Measurements from ENCODE around the gene CDK19. TPM values are rescaled to one million over a fixed set of nuclear protein-coding genes. Genes with fewer than 3 reads are reported as not detected.
A peak's percentile ranks its signal among the peaks of the same experiment; 100 is the strongest.

Gene CDK19
- total RNA-seq, 2 donors from 2014 or later, result 8.7 to 14.3 TPM

DNA sequence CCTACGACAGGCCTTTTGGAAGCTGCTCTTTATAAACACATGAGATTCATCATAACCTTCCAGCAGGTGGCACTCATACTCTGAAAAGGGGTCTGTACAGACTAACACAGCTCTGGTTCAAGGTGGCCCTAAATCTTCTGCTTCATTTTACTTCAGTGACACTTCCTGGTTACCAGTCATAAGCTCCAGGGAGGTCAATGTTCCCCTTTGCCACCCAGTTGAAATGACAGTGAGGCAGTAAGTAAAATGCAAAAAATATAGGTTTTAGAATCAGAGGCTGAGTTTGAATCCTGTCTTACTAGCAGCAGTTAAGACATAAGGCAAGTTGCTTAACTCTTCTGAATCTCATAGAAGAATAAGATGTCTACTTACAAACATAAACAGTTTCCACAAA is 132.8 kb downstream of the CDK19 start:
- TF ChIP-seq, protein P1, sequence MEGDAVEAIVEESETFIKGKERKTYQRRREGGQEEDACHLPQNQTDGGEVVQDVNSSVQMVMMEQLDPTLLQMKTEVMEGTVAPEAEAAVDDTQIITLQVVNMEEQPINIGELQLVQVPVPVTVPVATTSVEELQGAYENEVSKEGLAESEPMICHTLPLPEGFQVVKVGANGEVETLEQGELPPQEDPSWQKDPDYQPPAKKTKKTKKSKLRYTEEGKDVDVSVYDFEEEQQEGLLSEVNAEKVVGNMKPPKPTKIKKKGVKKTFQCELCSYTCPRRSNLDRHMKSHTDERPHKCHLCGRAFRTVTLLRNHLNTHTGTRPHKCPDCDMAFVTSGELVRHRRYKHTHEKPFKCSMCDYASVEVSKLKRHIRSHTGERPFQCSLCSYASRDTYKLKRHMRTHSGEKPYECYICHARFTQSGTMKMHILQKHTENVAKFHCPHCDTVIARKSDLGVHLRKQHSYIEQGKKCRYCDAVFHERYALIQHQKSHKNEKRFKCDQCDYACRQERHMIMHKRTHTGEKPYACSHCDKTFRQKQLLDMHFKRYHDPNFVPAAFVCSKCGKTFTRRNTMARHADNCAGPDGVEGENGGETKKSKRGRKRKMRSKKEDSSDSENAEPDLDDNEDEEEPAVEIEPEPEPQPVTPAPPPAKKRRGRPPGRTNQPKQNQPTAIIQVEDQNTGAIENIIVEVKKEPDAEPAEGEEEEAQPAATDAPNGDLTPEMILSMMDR (IDR thresholded peaks at IDR 0.05), result peak; percentile 72
- H3K4me3 ChIP-seq, result peak overlapping the region; percentile 30
- peak; percentile 53 for DNase-seq (ENCODE audit: low spot score)
- H3K4me1 ChIP-seq (ENCODE audit: control insufficient read depth in 1 of 2, low read depth in 2 of 2), result peaks cover 7 to 9% of the 10 kb centered on the region in 2 donors
- H3K36me3 ChIP-seq, result no peaks in the 10 kb centered on the region
- no peaks in the 10 kb centered on the region for H3K9me3 ChIP-seq
- no peak overlapping the region for H3K27ac ChIP-seq
- peak; percentile 73 for ATAC-seq (ENCODE audit: insufficient number of reproducible peaks, low FRiP score, low read depth)
- H3K27me3 ChIP-seq (replicated peaks; ENCODE audit: insufficient read depth), result no peaks in the 10 kb centered on the region

DNA sequence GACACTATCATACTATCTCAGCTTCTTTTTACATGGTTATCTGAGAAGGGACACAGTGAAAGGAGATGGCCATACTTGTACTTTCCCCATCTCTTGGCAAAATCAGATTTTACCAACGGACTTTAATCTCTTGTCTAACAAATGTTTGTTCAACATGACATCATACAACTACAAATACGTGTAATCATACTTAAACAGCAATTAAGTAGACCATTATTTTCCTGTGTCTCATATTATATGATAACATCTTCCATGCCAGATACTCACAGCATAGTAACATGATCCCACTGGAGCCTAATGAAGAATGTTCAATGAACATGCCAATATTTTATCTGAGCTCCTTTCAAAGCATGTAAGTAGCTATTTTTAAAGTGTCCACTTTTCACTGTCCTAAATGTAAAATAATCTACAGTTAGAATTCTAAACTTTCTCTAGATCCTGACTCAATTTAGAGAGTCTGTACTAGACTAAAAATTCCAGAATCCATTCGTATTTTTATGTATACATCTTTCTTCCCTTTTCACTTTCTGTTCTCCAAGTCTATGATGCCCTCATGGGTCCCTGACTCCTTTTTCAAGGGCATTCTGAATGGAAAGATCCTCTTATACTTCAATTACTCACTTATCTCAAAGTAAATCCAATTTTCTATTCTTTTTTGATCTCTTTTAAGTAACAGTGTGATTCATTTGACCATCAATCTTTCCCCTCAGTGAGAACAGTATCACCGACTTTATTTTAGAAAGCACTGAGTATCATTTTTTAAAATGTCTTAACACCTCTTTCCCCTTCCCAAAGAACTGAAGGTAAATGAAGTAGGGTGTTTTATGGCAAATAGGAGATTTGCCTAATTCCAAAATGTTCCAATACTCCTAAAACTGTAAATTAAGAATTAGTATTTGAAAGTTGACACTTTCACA is 133.5 kb downstream of the CDK19 start:
- TF ChIP-seq, protein P1 (IDR thresholded peaks at IDR 0.05), result no peak
- ATAC-seq (ENCODE audit: insufficient number of reproducible peaks, low FRiP score, low read depth) (no peak), DNase-seq (ENCODE audit: low spot score) (no peak)
- Histone ChIP-seq H3K4me1 (ENCODE audit: control insufficient read depth in 1 of 2, low read depth in 2 of 2) (peaks cover 7 to 9% of the 10 kb centered on the region in 2 donors), H3K27ac (no peak overlapping the region), H3K27me3 (replicated peaks; ENCODE audit: insufficient read depth) (no peaks in the 10 kb centered on the region), H3K36me3 (no peaks in the 10 kb centered on the region), H3K9me3 (no peaks in the 10 kb centered on the region), H3K4me3 (peak overlapping the region; percentile 30)

DNA sequence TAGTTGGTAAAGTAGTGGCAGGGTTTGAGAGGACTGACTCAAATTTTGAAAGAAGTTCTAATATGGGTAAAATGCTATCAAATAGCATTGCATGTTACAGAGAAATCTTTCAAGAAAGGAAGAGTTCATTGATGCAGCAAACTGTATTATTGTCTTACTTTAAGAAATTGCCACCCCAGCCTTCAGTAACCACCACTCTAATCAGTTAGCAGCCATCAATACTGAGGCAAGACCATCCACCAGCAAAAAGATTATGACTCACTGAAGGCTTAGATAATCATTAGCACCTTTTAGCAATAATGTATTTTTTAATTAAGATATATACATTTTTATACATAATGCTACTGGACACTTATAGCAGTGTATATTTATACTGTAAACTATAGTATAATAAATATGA is 138.9 kb downstream of the CDK19 start:
- no peaks in the 10 kb centered on the region for H3K27me3 ChIP-seq (replicated peaks; ENCODE audit: insufficient read depth)
- no peaks in the 10 kb centered on the region for H3K9me3 ChIP-seq
- H3K36me3 ChIP-seq, result no peaks in the 10 kb centered on the region
- H3K27ac ChIP-seq, result no peak overlapping the region
- H3K4me1 ChIP-seq (ENCODE audit: control insufficient read depth in 1 of 2, low read depth in 2 of 2), result no peaks in the 10 kb centered on the region
- ATAC-seq (ENCODE audit: insufficient number of reproducible peaks, low FRiP score, low read depth) (no peak), DNase-seq (ENCODE audit: low spot score) (no peak)
- TF ChIP-seq, protein P1 (IDR thresholded peaks at IDR 0.05), result no peak
- H3K4me3 ChIP-seq, result no peak overlapping the region

DNA sequence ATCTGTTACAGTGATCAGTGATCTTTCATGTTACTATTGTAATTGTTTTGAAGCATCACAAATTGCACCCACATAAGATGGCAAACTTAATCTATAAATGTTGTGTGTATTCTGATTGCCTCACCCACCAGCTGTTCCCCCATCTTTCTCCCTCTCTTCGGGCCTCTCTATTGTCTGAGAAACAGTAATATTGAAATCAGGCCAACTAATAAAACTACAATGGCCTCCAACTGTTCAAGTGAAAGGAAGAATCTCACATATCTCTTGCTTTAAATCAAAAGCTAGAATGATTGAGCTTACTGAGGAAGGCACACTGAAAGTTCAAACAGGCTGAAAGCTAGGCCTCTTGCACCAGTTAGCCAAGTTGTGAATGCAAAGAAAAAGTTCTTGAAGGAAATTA is 141.2 kb downstream of the CDK19 start:
- H3K4me1 ChIP-seq (ENCODE audit: control insufficient read depth in 1 of 2, low read depth in 2 of 2), result no peaks in the 10 kb centered on the region
- no peak overlapping the region for H3K27ac ChIP-seq
- no peaks in the 10 kb centered on the region for H3K36me3 ChIP-seq
- no peak overlapping the region for H3K4me3 ChIP-seq
- H3K27me3 ChIP-seq (replicated peaks; ENCODE audit: insufficient read depth), result no peaks in the 10 kb centered on the region
- ATAC-seq (ENCODE audit: insufficient number of reproducible peaks, low FRiP score, low read depth) (no peak), DNase-seq (ENCODE audit: low spot score) (no peak)
- no peaks in the 10 kb centered on the region for H3K9me3 ChIP-seq
- TF ChIP-seq, protein P1 (IDR thresholded peaks at IDR 0.05), result no peak

DNA sequence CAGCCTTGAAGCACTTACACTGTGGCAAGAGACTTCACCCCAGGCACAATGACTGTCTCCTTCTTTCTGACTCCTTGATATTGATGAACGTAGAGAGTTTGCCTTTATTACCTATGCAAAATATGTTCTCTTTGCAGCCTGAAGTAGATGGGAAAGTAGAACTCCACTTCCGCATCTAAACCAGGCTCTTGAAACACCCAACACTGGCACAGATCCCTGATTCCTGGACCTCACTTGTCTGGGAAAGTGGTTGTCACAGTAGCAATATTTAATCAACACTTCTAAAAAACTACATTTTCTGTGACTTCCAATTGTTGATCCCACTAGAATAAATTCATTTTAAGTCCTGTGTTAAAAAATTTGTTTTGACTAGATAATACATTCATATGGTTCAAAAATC is 143.1 kb downstream of the CDK19 start:
- no peak for ATAC-seq (ENCODE audit: insufficient number of reproducible peaks, low FRiP score, low read depth)
- Histone ChIP-seq H3K4me3 (no peak overlapping the region), H3K9me3 (no peaks in the 10 kb centered on the region), H3K27me3 (replicated peaks; ENCODE audit: insufficient read depth) (no peaks in the 10 kb centered on the region), H3K4me1 (ENCODE audit: control insufficient read depth in 1 of 2, low read depth in 2 of 2) (no peaks in the 10 kb centered on the region), H3K27ac (no peak overlapping the region), H3K36me3 (no peaks in the 10 kb centered on the region)
- TF ChIP-seq, protein P1 (IDR thresholded peaks at IDR 0.05), result no peak
- no peak for DNase-seq (ENCODE audit: low spot score)
